HG03135 (cell line): ENCODE results near the gene ARMC6.

Experiments
- ATAC-seq: cut with Tn5 transposase; IDR thresholded peaks from one replicate; pipeline ENCODE4 v1.9.1; 2021; ENCODE audit warnings: mild to moderate bottlenecking, moderate library complexity; ENCODE audit not compliant: unreplicated experiment

Gene ARMC6

GRCh38 chr19:19054315-19054938, 21.0 kb downstream of the ARMC6 start:
- no peak for ATAC-seq

- no peak for ATAC-seq
Measured at GRCh38 chr19:19054939-19055440, 21.6 kb downstream of the ARMC6 start.

- no peak for ATAC-seq
Measured at GRCh38 chr19:19055701-19056100, 22.3 kb downstream of the ARMC6 start.

GRCh38 chr19:19056636-19057275, 23.4 kb downstream of the ARMC6 start:
- ATAC-seq = no peak

- no peak for ATAC-seq
Measured at GRCh38 chr19:19057317-19057716, 23.9 kb downstream of the ARMC6 start.

GRCh38 chr19:19057720-19058119, 24.3 kb downstream of the ARMC6 start:
- ATAC-seq = no peak

- no peak for ATAC-seq
Measured at GRCh38 chr19:19059018-19059836, 25.8 kb downstream of the ARMC6 start.

GRCh38 chr19:19059837-19060611, 26.6 kb downstream of the ARMC6 start:
- no peak for ATAC-seq

- ATAC-seq = no peak
Measured at GRCh38 chr19:19061506-19061905, 28.1 kb downstream of the ARMC6 start.

GRCh38 chr19:19062454-19063182, 29.2 kb downstream of the ARMC6 start:
- no peak for ATAC-seq

GRCh38 chr19:19063183-19064097, 30.0 kb downstream of the ARMC6 start, which contains the start of gene SLC25A42:
TSS of gene SLC25A42 (plus strand) at chr19:19063994. CDS start at chr19:19096125, 32,131 bp downstream.
- ATAC-seq = peak; percentile 88

GRCh38 chr19:19064098-19064722, 30.8 kb downstream of the ARMC6 start:
- ATAC-seq = peak; percentile 19

GRCh38 chr19:19064811-19065745, 31.7 kb downstream of the ARMC6 start:
- no peak for ATAC-seq

- ATAC-seq = no peak
Measured at GRCh38 chr19:19067276-19068072, 34.1 kb downstream of the ARMC6 start.

- no peak for ATAC-seq
Measured at GRCh38 chr19:19068659-19069654, 35.6 kb downstream of the ARMC6 start.

- ATAC-seq = no peak
Measured at GRCh38 chr19:19071897-19072296, 38.5 kb downstream of the ARMC6 start.
